Epidermal melanocyte (primary cell): ENCODE data around the gene NES.

ENCODE experiments used
- DNase-seq: peaks from one replicate; pipeline ENCODE4 v3.0.0; 2011; ENCODE audit warnings: low spot score; ENCODE audit not compliant: insufficient read length

NES gene, protein sequence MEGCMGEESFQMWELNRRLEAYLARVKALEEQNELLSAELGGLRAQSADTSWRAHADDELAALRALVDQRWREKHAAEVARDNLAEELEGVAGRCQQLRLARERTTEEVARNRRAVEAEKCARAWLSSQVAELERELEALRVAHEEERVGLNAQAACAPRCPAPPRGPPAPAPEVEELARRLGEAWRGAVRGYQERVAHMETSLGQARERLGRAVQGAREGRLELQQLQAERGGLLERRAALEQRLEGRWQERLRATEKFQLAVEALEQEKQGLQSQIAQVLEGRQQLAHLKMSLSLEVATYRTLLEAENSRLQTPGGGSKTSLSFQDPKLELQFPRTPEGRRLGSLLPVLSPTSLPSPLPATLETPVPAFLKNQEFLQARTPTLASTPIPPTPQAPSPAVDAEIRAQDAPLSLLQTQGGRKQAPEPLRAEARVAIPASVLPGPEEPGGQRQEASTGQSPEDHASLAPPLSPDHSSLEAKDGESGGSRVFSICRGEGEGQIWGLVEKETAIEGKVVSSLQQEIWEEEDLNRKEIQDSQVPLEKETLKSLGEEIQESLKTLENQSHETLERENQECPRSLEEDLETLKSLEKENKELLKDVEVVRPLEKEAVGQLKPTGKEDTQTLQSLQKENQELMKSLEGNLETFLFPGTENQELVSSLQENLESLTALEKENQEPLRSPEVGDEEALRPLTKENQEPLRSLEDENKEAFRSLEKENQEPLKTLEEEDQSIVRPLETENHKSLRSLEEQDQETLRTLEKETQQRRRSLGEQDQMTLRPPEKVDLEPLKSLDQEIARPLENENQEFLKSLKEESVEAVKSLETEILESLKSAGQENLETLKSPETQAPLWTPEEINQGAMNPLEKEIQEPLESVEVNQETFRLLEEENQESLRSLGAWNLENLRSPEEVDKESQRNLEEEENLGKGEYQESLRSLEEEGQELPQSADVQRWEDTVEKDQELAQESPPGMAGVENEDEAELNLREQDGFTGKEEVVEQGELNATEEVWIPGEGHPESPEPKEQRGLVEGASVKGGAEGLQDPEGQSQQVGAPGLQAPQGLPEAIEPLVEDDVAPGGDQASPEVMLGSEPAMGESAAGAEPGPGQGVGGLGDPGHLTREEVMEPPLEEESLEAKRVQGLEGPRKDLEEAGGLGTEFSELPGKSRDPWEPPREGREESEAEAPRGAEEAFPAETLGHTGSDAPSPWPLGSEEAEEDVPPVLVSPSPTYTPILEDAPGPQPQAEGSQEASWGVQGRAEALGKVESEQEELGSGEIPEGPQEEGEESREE (N-terminal part only)

GRCh38 chr1:156676820-156677615 lies at the start of gene NES:
Gene NES (minus strand): TSS chr1:156677407. CDS start chr1:156677264, 143 bp downstream.
- peak; percentile 86 for DNase-seq

- DNase-seq = peak; percentile 43
Observed at GRCh38 chr1:156726549-156727226, 49.5 kb upstream of the NES start.

GRCh38 chr1:156725683-156726280 lies 48.6 kb upstream of the NES start:
- DNase-seq = peak; percentile 88

GRCh38 chr1:156721535-156721934 lies 44.3 kb upstream of the NES start:
- no peak for DNase-seq

DNA sequence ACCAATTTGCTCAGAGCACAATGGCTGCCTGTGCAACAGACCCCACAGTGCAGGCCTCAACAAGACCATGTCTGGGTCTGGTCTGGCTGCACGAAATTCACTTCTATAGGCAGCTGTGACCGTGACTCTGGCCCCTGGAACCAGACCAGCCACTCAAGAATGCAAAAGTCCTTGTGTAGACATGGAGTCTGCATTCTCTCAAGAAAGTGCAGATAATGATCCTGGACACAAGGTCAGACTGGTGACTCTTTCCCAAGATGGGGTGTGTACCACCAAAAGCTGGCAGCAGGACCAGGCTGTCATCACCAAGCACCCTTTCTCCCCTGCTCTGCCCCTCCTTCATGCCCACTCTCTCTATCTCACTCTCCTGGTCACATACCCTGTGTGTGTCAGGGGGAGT lies 43.9 kb upstream of the NES start:
- DNase-seq = peak; percentile 8

- no peak for DNase-seq
Observed at GRCh38 chr1:156717351-156717750, 40.1 kb upstream of the NES start.

- no peak for DNase-seq
Observed at GRCh38 chr1:156714830-156715229, 37.6 kb upstream of the NES start.

- DNase-seq = no peak
Observed at GRCh38 chr1:156712626-156713025, 35.4 kb upstream of the NES start.

GRCh38 chr1:156711011-156711817 lies 34.0 kb upstream of the NES start:
- DNase-seq = no peak

- DNase-seq = peak; percentile 64
Observed at GRCh38 chr1:156709757-156710489, 32.7 kb upstream of the NES start.

DNA sequence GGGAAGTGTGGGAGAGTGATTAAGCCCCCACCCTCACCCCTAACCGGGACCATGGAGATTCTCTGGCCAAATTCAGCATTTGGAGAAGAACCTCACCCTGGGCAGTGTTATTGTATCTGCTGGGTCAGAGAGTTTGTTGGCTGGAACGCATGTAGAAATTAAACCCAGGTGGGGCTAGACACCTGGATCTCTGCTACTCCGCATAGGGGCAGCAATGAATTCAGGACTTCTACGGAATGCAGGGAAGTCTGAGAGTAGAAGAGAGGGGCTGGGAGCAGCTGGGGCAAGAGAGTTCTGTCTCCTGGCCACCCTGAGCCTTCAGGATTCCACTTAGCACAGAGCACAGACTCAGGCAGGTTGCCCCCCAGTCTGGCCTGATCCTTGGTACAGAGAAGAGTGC lies 31.8 kb upstream of the NES start:
- no peak for DNase-seq

GRCh38 chr1:156708218-156708661 lies 31.0 kb upstream of the NES start:
- no peak for DNase-seq

GRCh38 chr1:156707417-156708217 lies 30.4 kb upstream of the NES start:
- no peak for DNase-seq

DNA sequence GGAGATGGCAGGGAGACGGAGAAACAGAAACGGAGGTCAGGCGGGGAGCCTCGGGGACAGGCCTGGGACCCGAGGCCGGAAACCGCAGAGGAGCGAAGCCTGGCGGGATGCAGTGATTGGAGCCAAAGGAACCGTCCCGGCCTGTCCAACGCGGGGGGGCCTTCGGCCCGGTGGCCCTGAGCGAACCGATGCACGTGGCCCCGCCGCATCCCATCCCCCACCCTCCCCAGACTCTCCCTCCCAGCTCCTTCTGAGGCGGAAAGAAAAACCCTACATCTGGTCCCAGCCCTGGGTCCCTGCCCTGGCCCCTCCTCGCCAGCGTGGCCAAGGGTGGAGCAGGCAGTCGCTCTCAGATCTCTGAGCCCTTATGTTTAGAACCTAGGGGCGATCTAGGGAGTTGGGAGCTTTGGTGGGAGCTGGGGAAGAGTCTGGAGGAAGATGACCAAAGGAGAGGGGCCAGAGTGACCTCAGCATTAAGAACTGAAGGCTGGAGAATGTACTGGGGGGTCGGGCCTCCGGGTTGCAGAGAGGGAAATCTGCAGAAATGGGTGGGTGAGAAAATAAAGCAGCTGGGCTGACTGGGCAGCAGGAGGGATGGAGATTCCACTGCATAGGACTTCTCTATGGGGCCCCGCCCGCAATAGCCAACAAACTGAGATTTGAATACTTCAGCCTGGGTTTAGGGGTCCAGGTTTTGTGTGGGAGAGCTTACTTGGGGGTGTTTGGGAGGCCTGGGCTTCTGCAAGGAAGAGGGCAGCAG lies 29.6 kb upstream of the NES start:
- DNase-seq = peak; percentile 58

DNA sequence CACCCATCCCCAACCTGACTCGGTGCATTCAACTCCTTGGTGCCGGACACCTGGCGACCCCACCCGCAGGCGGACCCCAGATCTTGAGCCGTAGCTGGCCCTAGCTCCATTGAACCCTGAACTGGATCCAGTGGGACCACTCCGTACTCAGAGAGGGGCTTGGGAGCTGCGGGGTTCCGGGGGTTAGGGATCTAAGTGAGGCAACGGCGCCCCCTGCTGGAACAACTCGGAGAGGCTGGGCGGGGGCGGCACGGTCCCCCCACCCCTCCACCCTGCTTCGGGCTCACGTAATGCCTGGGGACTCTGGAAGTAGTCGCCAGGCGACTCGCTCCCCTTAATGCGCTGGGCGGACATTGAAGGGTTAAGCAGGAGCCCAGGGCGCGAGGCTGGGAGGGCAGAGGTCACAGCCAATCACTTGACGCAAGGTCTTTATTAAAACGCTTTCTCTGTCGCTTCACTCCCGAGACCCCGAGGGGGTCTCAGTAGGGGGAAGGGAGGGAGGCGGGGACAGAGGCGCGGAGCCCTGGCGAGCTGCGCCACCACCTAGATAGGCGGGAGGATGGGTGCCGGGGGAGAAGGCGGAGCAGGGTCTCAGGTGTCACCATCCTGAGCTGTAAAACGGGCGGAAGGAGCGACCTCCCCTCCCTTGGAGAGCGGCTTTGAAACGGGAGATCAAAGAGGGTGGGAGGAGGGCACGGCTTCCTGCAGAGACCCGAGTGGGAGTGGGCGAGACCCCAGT lies 28.9 kb upstream of the NES start:
- peak; percentile 42 for DNase-seq
